HFFc6 (cell line): ENCODE data around the gene LSM2. TPM values are rescaled to one million over a fixed set of nuclear protein-coding genes. Genes with fewer than 3 reads are reported as not detected.
A peak's percentile ranks its signal among the peaks of the same experiment; 100 is the strongest.

Experiments used
- DNase-seq: peaks from one replicate; pipeline ENCODE4 v3.0.0-alpha.2; 2018
- H3K27ac Mint-ChIP-seq: 2 replicates; pipeline ENCODE4 v1.8.0; 2020; ENCODE audit warnings: mild to moderate bottlenecking, mixed read lengths
- H3K27me3 Mint-ChIP-seq: 2 replicates; pipeline ENCODE4 v1.8.0; 2021; ENCODE audit warnings: mild to moderate bottlenecking, moderate library complexity, mixed read lengths; ENCODE audit not compliant: insufficient read depth
- H3K36me3 Mint-ChIP-seq: 2 replicates; pipeline ENCODE4 v1.8.0; 2021; ENCODE audit warnings: low read depth, mixed read lengths
- H3K4me1 Mint-ChIP-seq: 2 replicates; pipeline ENCODE4 v1.8.0; 2020; ENCODE audit warnings: low read depth, mixed read lengths
- H3K4me3 Mint-ChIP-seq: 2 replicates; pipeline ENCODE4 v1.8.0; 2020; ENCODE audit warnings: mild to moderate bottlenecking, moderate library complexity, mixed read lengths
- H3K9me3 Mint-ChIP-seq: 2 replicates; pipeline ENCODE4 v1.8.0; 2020; ENCODE audit warnings: mild to moderate bottlenecking, mixed read lengths
- CTCF ChIP-seq: fragments of 200-600 bp; sonication (generic); IDR thresholded peaks from 2 replicates; pipeline ENCODE4 v1.5.0; 2021; ENCODE audit warnings: antibody characterized with exemption, mild to moderate bottlenecking
- total RNA-seq, 6 experiments: library from RNA; stranded (reverse); fragmentation: NEBNext Ultra II Directional; extraction: Animal tissue kit (Norgen Biotek cat#: 25700); gene quantifications; 2 replicates in 1 of 6; 3 replicates in 5 of 6; pipeline ENCODE4 v1.2.3, GENCODE V29; 2021

Gene LSM2
- total RNA-seq, 6 experiments from 2014 or later = 31.8 to 48.5 (median 43.4) TPM

- Mint-ChIP-seq H3K9me3 (no peaks in the 10 kb centered on the region), H3K36me3 (peaks cover 4% of the 10 kb centered on the region; the same call in 1 of the 2 replicates), H3K4me1 (no peaks in the 10 kb centered on the region), H3K27ac (no peak overlapping the region), H3K27me3 (no peaks in the 10 kb centered on the region), H3K4me3 (no peak overlapping the region)
- DNase-seq = no peak
- no peak for TF ChIP-seq CTCF
Observed at GRCh38 chr6:31799781-31800180, 7.0 kb downstream of the LSM2 start.

GRCh38 chr6:31797588-31797987, 9.2 kb downstream of the LSM2 start:
- peaks cover 2% of the 10 kb centered on the region; the same call in 1 of the 2 replicates for H3K27me3 Mint-ChIP-seq
- no peak for DNase-seq
- H3K36me3 Mint-ChIP-seq = peaks cover 14% of the 10 kb centered on the region
- H3K4me1 Mint-ChIP-seq = peaks cover 20% of the 10 kb centered on the region
- no peak for TF ChIP-seq CTCF
- no peak overlapping the region for H3K4me3 Mint-ChIP-seq
- 0 out of 2 replicates have a peak overlapping the region, but pooled peaks have one; percentile 7 for H3K27ac Mint-ChIP-seq
- no peaks in the 10 kb centered on the region for H3K9me3 Mint-ChIP-seq

DNA sequence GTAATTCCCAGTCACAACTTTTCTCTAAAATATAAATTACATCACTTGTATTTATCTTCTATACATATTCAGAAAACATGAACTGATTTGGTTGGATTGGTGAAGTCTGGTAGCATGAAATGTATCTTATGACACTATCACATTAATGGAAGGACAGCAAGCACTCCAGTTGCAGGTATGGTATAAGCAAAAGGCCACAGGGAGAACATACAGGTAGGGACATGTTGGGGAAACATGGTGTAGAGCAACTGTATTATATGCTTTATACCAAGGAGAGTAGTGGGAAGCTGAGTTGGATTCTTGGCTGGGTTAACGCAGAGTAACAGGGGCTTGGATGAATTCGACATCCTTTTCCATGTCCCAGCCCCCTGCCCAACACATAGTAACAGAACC, 9.8 kb downstream of the LSM2 start:
- peaks cover 26% of the 10 kb centered on the region for H3K4me1 Mint-ChIP-seq
- DNase-seq = no peak
- peaks cover 20% of the 10 kb centered on the region for H3K36me3 Mint-ChIP-seq
- no peaks in the 10 kb centered on the region for H3K9me3 Mint-ChIP-seq
- H3K4me3 Mint-ChIP-seq = no peak overlapping the region
- peaks cover 5% of the 10 kb centered on the region; the same call in 1 of the 2 replicates for H3K27me3 Mint-ChIP-seq
- 0 out of 2 replicates have a peak overlapping the region, but pooled peaks have one; percentile 7 for H3K27ac Mint-ChIP-seq
- no peak for TF ChIP-seq CTCF

DNA sequence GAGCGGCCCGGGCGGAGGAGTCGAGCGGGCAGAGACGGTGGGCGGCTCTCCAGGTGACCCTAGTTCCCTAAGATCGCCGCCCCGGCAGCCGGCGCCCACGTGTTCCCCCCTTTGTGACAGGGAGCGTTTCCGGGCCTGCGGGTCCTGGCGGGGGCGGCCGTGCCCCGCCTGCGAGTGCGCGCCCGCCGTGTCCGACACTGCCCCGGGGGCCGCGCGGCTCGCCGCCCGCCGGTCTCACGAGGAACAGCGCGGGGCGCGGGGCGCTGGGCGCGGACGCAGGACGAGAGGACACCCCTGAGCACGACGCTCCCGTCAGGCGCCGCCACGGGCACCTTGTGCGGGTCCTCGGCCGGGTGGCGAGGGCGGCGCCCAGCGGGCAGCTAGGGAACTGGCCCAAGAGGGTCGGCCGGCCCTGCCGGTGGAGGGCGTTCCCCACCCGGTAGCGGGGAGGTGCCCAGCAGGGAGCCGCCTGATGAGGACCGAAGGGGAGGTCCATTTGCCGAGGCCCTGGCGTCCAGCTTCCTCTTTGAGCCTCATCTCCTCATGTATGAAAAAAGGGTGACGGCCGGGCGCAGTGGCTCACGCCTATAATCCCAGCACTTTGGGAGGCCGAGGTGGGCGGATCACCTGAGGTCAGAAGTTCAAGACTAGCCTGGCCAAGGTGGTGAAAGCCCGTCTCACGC, 11.0 kb downstream of the LSM2 start, which contains the start of gene VARS1:
VARS1 (minus strand) TSS at position 137 of the 683 bp plus-strand sequence. CDS start 535 bp downstream, outside the sequence.
- H3K4me3 Mint-ChIP-seq = peak within 1 kb of the TSS; percentile 86
- peak; percentile 88 for TF ChIP-seq CTCF
- H3K9me3 Mint-ChIP-seq = no peaks in the 10 kb centered on the region
- peaks cover 27% of the 10 kb centered on the region for H3K36me3 Mint-ChIP-seq
- peak within 1 kb of the TSS; percentile 99 for H3K27ac Mint-ChIP-seq
- peaks cover 5% of the 10 kb centered on the region; the same call in 1 of the 2 replicates for H3K27me3 Mint-ChIP-seq
- DNase-seq = peak; percentile 85
- H3K4me1 Mint-ChIP-seq = peaks cover 35% of the 10 kb centered on the region

- Mint-ChIP-seq H3K36me3 (peaks cover 31% of the 10 kb centered on the region), H3K27ac (peak overlapping the region; percentile 99), H3K9me3 (no peaks in the 10 kb centered on the region), H3K27me3 (peaks cover 5% of the 10 kb centered on the region; the same call in 1 of the 2 replicates), H3K4me3 (peak overlapping the region; percentile 86), H3K4me1 (peaks cover 38% of the 10 kb centered on the region)
- no peak for TF ChIP-seq CTCF
- DNase-seq = peak; percentile 39
Observed at GRCh38 chr6:31794866-31795615, 11.7 kb downstream of the LSM2 start.
